ENCODE data around the gene DMRTA2.

Gene DMRTA2

GRCh38 chr1:50438945-50439344 is 15.7 kb upstream of the DMRTA2 start:
- Histone ChIP-seq H3K27me3 (ENCODE audit: control insufficient read depth in 2 of 2, insufficient read depth in 2 of 2, low read length in 2 of 2) (no peaks in the 10 kb centered on the region), H3K4me3 (ENCODE audit: low read length in 2 of 2) (no peak overlapping the region), H3K9ac (ENCODE audit: low read depth in 1 of 2, low read length in 2 of 2) (no peak overlapping the region), H3K4me1 (ENCODE audit: control insufficient read depth in 2 of 2, insufficient read depth in 2 of 2, low read length in 2 of 2) (no peaks in the 10 kb centered on the region), H3K27ac (ENCODE audit: low read depth in 2 of 2, low read length in 2 of 2) (no peak overlapping the region), H3K36me3 (ENCODE audit: control insufficient read depth in 2 of 2, insufficient read depth in 2 of 2, low read length in 2 of 2) (peaks cover 6 to 12% of the 10 kb centered on the region in 2 donors), H3K9me3 (ENCODE audit: control insufficient read depth in 2 of 2, low read length in 2 of 2) (no peaks in the 10 kb centered on the region)

- H3K27ac ChIP-seq (ENCODE audit: low read depth in 2 of 2, low read length in 2 of 2), result no peak overlapping the region
- no peak overlapping the region for H3K4me3 ChIP-seq (ENCODE audit: low read length in 2 of 2)
- no peak overlapping the region for H3K9ac ChIP-seq (ENCODE audit: low read depth in 1 of 2, low read length in 2 of 2)
- H3K36me3 ChIP-seq (ENCODE audit: control insufficient read depth in 2 of 2, insufficient read depth in 2 of 2, low read length in 2 of 2), result peaks cover 6 to 12% of the 10 kb centered on the region in 2 donors
- H3K4me1 ChIP-seq (ENCODE audit: control insufficient read depth in 2 of 2, insufficient read depth in 2 of 2, low read length in 2 of 2), result no peaks in the 10 kb centered on the region
- peaks cover 10 to 13% of the 10 kb centered on the region in 2 donors for H3K27me3 ChIP-seq (ENCODE audit: control insufficient read depth in 2 of 2, insufficient read depth in 2 of 2, low read length in 2 of 2)
- H3K9me3 ChIP-seq (ENCODE audit: control insufficient read depth in 2 of 2, low read length in 2 of 2), result no peaks in the 10 kb centered on the region
Measured at GRCh38 chr1:50436489-50436888, 13.2 kb upstream of the DMRTA2 start.

- Histone ChIP-seq H3K4me1 (ENCODE audit: control insufficient read depth in 2 of 2, insufficient read depth in 2 of 2, low read length in 2 of 2) (no peaks in the 10 kb centered on the region), H3K27me3 (ENCODE audit: control insufficient read depth in 2 of 2, insufficient read depth in 2 of 2, low read length in 2 of 2) (peaks cover 64 to 65% of the 10 kb centered on the region in 2 donors), H3K9me3 (ENCODE audit: control insufficient read depth in 2 of 2, low read length in 2 of 2) (no peaks in the 10 kb centered on the region), H3K36me3 (ENCODE audit: control insufficient read depth in 2 of 2, insufficient read depth in 2 of 2, low read length in 2 of 2) (no peaks in the 10 kb centered on the region), H3K27ac (ENCODE audit: low read depth in 2 of 2, low read length in 2 of 2) (no peak overlapping the region), H3K4me3 (ENCODE audit: low read length in 2 of 2) (no peak overlapping the region), H3K9ac (ENCODE audit: low read depth in 1 of 2, low read length in 2 of 2) (no peak overlapping the region)
Measured at GRCh38 chr1:50430010-50430405, 6.8 kb upstream of the DMRTA2 start.

- H3K9me3 ChIP-seq (ENCODE audit: control insufficient read depth in 2 of 2, low read length in 2 of 2), result no peaks in the 10 kb centered on the region
- H3K36me3 ChIP-seq (ENCODE audit: control insufficient read depth in 2 of 2, insufficient read depth in 2 of 2, low read length in 2 of 2), result no peaks in the 10 kb centered on the region
- peaks cover 8 to 9% of the 10 kb centered on the region in 2 donors for H3K4me1 ChIP-seq (ENCODE audit: control insufficient read depth in 2 of 2, insufficient read depth in 2 of 2, low read length in 2 of 2)
- no peak overlapping the region for H3K27ac ChIP-seq (ENCODE audit: low read depth in 2 of 2, low read length in 2 of 2)
- H3K9ac ChIP-seq (ENCODE audit: low read depth in 1 of 2, low read length in 2 of 2), result no peak overlapping the region
- H3K4me3 ChIP-seq (ENCODE audit: low read length in 2 of 2), result no peak overlapping the region
- peaks cover 82 to 83% of the 10 kb centered on the region in 2 donors for H3K27me3 ChIP-seq (ENCODE audit: control insufficient read depth in 2 of 2, insufficient read depth in 2 of 2, low read length in 2 of 2)
Measured at GRCh38 chr1:50427818-50428779, 4.9 kb upstream of the DMRTA2 start.

- no peak overlapping the region for H3K27ac ChIP-seq (ENCODE audit: low read depth in 2 of 2, low read length in 2 of 2)
- peaks cover 10 to 15% of the 10 kb centered on the region in 2 donors for H3K4me1 ChIP-seq (ENCODE audit: control insufficient read depth in 2 of 2, insufficient read depth in 2 of 2, low read length in 2 of 2)
- peaks cover 85 to 88% of the 10 kb centered on the region in 2 donors for H3K27me3 ChIP-seq (ENCODE audit: control insufficient read depth in 2 of 2, insufficient read depth in 2 of 2, low read length in 2 of 2)
- H3K9me3 ChIP-seq (ENCODE audit: control insufficient read depth in 2 of 2, low read length in 2 of 2), result no peaks in the 10 kb centered on the region
- no peak overlapping the region for H3K9ac ChIP-seq (ENCODE audit: low read depth in 1 of 2, low read length in 2 of 2)
- H3K4me3 ChIP-seq (ENCODE audit: low read length in 2 of 2), result no peak overlapping the region
- H3K36me3 ChIP-seq (ENCODE audit: control insufficient read depth in 2 of 2, insufficient read depth in 2 of 2, low read length in 2 of 2), result no peaks in the 10 kb centered on the region
Measured at GRCh38 chr1:50427086-50427817, 4.0 kb upstream of the DMRTA2 start.

- H3K4me1 ChIP-seq (ENCODE audit: control insufficient read depth in 2 of 2, insufficient read depth in 2 of 2, low read length in 2 of 2), result peaks cover 10 to 15% of the 10 kb centered on the region in 2 donors
- no peak overlapping the region for H3K9ac ChIP-seq (ENCODE audit: low read depth in 1 of 2, low read length in 2 of 2)
- H3K9me3 ChIP-seq (ENCODE audit: control insufficient read depth in 2 of 2, low read length in 2 of 2), result no peaks in the 10 kb centered on the region
- no peak overlapping the region for H3K4me3 ChIP-seq (ENCODE audit: low read length in 2 of 2)
- H3K36me3 ChIP-seq (ENCODE audit: control insufficient read depth in 2 of 2, insufficient read depth in 2 of 2, low read length in 2 of 2), result no peaks in the 10 kb centered on the region
- H3K27me3 ChIP-seq (ENCODE audit: control insufficient read depth in 2 of 2, insufficient read depth in 2 of 2, low read length in 2 of 2), result peaks cover 82 to 88% of the 10 kb centered on the region in 2 donors
- no peak overlapping the region for H3K27ac ChIP-seq (ENCODE audit: low read depth in 2 of 2, low read length in 2 of 2)
Measured at GRCh38 chr1:50426702-50427085, 3.5 kb upstream of the DMRTA2 start.

- H3K9ac ChIP-seq (ENCODE audit: low read depth in 1 of 2, low read length in 2 of 2), result no peak overlapping the region
- peaks cover 10 to 15% of the 10 kb centered on the region in 2 donors for H3K4me1 ChIP-seq (ENCODE audit: control insufficient read depth in 2 of 2, insufficient read depth in 2 of 2, low read length in 2 of 2)
- no peaks in the 10 kb centered on the region for H3K9me3 ChIP-seq (ENCODE audit: control insufficient read depth in 2 of 2, low read length in 2 of 2)
- no peak overlapping the region for H3K4me3 ChIP-seq (ENCODE audit: low read length in 2 of 2)
- peaks cover 77 to 88% of the 10 kb centered on the region in 2 donors for H3K27me3 ChIP-seq (ENCODE audit: control insufficient read depth in 2 of 2, insufficient read depth in 2 of 2, low read length in 2 of 2)
- H3K36me3 ChIP-seq (ENCODE audit: control insufficient read depth in 2 of 2, insufficient read depth in 2 of 2, low read length in 2 of 2), result no peaks in the 10 kb centered on the region
- no peak overlapping the region for H3K27ac ChIP-seq (ENCODE audit: low read depth in 2 of 2, low read length in 2 of 2)
Measured at GRCh38 chr1:50426108-50426700, 3.0 kb upstream of the DMRTA2 start.

DNA sequence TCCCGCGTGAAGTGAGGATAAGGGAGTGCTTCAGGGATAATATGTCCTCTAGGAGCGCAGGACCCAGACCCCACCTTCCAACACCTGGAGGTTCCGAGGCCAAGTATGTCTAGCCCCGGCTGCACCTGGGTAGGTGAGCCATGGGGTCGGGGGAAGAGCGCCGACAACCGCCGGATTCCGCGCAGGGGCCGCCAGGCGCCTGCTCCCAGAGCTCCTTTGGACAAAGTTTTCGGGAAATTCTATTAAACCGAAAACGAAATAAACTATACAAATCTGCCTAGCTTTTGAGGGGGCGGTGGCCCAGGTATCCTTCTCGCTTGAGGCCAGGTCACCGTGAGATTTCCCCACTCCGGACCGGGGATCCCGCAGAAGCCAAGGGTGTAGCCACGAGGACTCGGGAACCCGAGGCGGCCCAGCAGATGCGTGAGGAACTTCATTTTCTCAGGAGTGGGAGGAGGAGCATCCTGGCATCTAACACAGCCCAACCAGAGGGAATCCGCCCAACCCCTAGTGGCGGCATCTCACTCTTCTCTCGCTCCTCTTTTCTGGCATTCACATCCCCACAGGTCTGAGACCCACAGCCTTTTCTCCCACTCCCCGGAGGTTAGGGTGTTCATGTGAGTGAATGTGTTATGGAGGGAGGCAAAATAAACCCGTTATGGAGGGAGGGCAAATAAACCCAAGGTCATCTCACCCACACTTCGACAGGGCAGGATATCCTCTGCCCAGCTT is 2.3 kb upstream of the DMRTA2 start:
- Histone ChIP-seq H3K9ac (ENCODE audit: low read depth in 1 of 2, low read length in 2 of 2) (no peak overlapping the region), H3K4me1 (ENCODE audit: control insufficient read depth in 2 of 2, insufficient read depth in 2 of 2, low read length in 2 of 2) (peaks cover 10 to 16% of the 10 kb centered on the region in 2 donors), H3K36me3 (ENCODE audit: control insufficient read depth in 2 of 2, insufficient read depth in 2 of 2, low read length in 2 of 2) (no peaks in the 10 kb centered on the region), H3K27ac (ENCODE audit: low read depth in 2 of 2, low read length in 2 of 2) (no peak overlapping the region), H3K4me3 (ENCODE audit: low read length in 2 of 2) (no peak overlapping the region), H3K27me3 (ENCODE audit: control insufficient read depth in 2 of 2, insufficient read depth in 2 of 2, low read length in 2 of 2) (peaks cover 77 to 90% of the 10 kb centered on the region in 2 donors), H3K9me3 (ENCODE audit: control insufficient read depth in 2 of 2, low read length in 2 of 2) (no peaks in the 10 kb centered on the region)

DNA sequence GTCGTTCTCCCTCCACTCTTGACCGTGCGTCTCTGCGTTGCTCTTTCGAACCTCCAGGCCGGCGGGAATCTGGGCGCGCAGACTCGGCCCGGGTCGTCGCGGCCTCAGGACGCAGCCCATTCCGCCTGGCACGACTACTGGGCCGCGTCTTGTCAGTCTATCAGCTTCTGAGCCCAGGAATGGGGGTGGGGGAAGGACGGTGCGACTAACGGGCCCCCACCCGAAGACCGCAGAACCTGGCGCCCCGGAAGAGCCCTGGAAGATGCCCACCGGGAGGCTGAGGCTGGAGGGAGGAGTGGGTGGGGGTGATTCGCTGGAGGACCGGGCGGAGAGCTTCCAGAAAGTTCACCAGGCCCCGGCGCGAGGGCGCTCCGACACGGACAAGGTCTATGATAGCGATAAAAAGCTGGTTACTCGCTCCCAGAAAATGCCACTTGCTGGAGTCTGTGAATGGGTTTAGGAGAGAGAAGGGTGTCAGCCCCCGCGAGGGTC is 1.7 kb upstream of the DMRTA2 start:
- Histone ChIP-seq H3K27ac (ENCODE audit: low read depth in 2 of 2, low read length in 2 of 2) (no peak overlapping the region), H3K9ac (ENCODE audit: low read depth in 1 of 2, low read length in 2 of 2) (no peak overlapping the region), H3K4me1 (ENCODE audit: control insufficient read depth in 2 of 2, insufficient read depth in 2 of 2, low read length in 2 of 2) (peaks cover 10 to 19% of the 10 kb centered on the region in 2 donors), H3K4me3 (ENCODE audit: low read length in 2 of 2) (no peak overlapping the region), H3K9me3 (ENCODE audit: control insufficient read depth in 2 of 2, low read length in 2 of 2) (no peaks in the 10 kb centered on the region), H3K36me3 (ENCODE audit: control insufficient read depth in 2 of 2, insufficient read depth in 2 of 2, low read length in 2 of 2) (no peaks in the 10 kb centered on the region), H3K27me3 (ENCODE audit: control insufficient read depth in 2 of 2, insufficient read depth in 2 of 2, low read length in 2 of 2) (peaks cover 78 to 90% of the 10 kb centered on the region in 2 donors)
